NCI-H82 treated with DMSO at 0.1 percent for 48 hours (cell line): ENCODE measurements around the gene ZFP91.
"Not testable (repeated sequence)": the region's sequence is repeated elsewhere in the genome, so short reads cannot be mapped to it uniquely, and the experiment has no call there.

ENCODE experiments used
- DNase-seq: peaks from one replicate; lab custom pipeline; 2025; ENCODE audit not compliant: unreplicated experiment; lab: John Stamatoyannopoulos, UW

Gene ZFP91, protein sequence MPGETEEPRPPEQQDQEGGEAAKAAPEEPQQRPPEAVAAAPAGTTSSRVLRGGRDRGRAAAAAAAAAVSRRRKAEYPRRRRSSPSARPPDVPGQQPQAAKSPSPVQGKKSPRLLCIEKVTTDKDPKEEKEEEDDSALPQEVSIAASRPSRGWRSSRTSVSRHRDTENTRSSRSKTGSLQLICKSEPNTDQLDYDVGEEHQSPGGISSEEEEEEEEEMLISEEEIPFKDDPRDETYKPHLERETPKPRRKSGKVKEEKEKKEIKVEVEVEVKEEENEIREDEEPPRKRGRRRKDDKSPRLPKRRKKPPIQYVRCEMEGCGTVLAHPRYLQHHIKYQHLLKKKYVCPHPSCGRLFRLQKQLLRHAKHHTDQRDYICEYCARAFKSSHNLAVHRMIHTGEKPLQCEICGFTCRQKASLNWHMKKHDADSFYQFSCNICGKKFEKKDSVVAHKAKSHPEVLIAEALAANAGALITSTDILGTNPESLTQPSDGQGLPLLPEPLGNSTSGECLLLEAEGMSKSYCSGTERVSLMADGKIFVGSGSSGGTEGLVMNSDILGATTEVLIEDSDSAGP

DNA sequence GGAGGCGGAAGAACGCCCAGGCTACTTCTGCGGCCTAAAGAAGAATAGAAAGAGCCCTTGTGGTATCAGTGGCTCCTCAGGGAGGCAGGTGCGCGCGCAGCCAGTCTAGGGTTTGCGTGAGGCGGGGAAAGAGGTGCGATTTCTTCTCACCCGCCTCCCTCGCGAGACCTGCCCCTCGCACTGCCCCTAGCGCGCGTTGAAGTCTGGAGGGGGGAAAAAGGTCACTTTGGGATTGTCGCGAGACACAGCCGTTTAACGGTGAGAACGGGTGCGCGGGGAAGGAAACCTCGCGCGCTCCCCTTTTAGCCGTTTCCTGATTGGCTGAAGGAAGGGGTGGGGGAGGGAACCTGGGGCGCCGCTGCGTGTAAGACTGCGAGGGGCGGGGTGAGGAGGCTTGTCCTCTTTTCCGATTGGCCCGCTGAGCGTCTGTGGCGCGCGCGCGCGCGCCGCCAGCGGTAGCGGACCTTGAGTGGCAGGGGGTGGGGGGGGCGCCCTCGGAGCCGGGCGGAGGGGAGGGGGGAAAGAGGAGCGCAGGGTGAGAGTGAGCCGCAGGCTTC, at the start of gene ZFP91:
Gene ZFP91 (plus strand): TSS at position 429 of the 557 bp plus-strand sequence. CDS start 219 bp downstream, outside the sequence.
- peak; percentile 87 for DNase-seq

DNA sequence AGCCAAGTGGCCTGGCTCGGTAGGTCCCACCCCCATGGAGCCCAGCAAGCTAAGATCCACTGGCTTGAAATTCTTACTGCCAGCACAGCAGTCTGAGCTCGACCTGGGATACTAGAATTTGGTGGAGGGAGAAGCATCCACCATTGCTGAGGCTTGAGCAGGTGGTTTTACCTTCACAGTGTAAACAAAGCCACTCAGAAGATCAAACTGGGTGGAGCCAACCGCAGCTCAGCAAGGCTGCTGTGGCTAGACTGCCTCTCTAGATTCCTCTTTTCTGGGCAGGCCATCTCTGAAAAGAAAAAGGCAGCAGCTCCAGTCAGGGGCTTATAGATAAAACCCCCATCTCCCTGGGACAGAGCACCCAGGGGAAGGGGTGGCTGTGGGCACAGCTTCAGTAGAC, 48.6 kb upstream of the ZFP91 start:
- DNase-seq = no peak

GRCh38 chr11:58531865-58532341, 47.0 kb upstream of the ZFP91 start:
- DNase-seq = no peak

- no peak for DNase-seq
Measured at GRCh38 chr11:58546841-58547240, 32.0 kb upstream of the ZFP91 start.

DNA sequence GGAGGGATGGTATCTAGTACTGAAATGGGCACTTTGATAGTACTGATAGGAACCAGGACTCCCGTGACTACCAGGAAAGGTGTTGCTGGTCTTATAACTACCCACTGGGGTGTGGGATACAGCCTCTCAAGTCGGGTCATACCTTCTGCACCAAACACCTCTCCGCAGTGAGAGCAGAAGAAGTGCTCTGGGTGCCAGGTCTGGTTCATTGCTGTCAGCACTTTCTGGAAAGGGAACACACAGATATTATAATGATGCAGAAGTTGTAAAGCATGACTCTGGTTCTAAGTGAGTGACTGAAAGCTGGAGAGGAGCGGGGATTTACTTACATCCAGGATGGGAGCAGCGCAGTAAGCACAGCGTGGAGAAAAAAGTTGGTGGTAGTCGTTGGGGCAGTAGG, 29.2 kb upstream of the ZFP91 start:
- no peak for DNase-seq

DNA sequence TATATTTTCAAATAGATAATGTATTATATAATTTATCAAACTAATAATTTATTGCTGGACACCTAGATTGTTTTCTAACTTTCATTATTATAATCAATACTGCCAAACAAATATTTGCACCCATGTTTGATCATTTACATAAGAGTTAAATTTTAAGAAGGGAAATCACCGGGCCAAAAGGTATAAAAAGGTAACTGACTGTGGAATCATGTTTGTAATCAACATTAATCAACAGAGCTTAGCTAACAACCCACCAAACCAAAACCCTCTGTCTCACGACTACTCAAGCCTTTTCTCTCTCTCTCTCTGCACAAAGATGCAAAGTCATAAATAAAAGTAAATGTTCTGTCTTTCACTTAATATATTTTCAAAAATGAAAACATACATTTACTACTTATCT, 18.0 kb upstream of the ZFP91 start:
- DNase-seq = no peak

- DNase-seq = no peak
Measured at GRCh38 chr11:58561394-58562098, 17.3 kb upstream of the ZFP91 start.

GRCh38 chr11:58562375-58562800, 16.5 kb upstream of the ZFP91 start:
- DNase-seq = no peak

DNA sequence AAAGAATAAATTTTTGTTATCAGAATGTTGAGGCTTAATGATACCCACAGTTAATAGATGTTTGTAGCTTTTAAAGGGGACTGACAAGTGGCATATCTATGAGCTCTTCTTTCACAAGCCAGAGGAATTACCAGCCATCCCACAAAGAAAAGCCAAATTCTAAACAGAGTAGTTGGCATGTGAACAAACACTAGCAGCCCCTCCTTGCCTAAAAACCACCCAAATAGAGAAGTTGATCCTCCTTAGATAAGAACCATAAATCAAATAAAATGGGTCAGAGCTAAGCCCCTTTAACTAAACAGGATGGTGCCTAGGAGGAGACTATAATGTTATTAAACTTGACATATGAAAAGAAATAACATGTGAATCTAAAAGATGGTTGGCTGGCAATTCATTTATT, 14.6 kb upstream of the ZFP91 start:
- no peak for DNase-seq

- peak; percentile 22 for DNase-seq
Measured at GRCh38 chr11:58567889-58568512, 10.9 kb upstream of the ZFP91 start.

DNA sequence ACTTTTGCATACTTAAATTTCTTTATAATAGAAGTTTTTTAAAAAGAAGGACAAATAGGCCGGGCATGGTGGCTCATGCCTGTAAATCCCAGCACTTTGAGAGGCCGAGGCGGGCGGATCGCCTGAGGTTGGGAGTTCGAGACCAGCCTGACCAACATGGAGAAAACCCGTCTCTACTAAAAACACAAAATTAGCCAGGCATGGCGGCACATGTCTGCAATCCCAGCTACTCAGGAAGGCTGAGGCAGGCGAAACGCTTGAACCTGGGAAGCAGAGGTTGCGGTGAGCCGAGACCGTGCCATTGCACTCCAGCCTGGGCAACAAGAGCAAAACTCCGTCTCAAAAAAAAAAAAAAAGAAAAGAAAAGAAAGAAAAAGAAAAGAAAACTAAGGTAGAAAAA, 6.0 kb upstream of the ZFP91 start:
- not testable (repeated sequence) for DNase-seq

- DNase-seq = no peak
Measured at GRCh38 chr11:58573451-58574104, 5.3 kb upstream of the ZFP91 start.

DNA sequence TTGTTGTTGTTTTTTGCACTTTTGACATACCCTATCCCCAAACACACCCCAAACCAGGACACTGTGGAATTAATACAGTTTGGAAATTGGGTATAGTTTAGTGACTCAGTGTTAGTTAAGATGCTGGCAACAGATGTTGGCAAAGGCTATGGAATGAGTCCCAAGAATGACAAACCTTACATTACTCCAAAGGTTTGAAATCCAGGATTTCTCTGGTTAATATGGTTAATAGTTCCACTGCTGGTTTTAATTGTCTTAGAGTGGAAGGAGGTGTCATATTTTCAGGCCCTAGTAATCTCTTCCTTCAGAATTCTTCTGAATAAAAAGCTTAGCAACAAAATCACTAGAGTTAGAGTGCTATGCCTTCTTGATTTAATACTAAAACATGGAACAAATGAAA, 4.0 kb upstream of the ZFP91 start:
- DNase-seq = no peak

GRCh38 chr11:58575377-58576020, 3.4 kb upstream of the ZFP91 start, which contains the start of gene LPXN:
Gene LPXN (minus strand): TSS chr11:58575856. CDS start chr11:58575772, 84 bp downstream.
- DNase-seq = no peak

DNA sequence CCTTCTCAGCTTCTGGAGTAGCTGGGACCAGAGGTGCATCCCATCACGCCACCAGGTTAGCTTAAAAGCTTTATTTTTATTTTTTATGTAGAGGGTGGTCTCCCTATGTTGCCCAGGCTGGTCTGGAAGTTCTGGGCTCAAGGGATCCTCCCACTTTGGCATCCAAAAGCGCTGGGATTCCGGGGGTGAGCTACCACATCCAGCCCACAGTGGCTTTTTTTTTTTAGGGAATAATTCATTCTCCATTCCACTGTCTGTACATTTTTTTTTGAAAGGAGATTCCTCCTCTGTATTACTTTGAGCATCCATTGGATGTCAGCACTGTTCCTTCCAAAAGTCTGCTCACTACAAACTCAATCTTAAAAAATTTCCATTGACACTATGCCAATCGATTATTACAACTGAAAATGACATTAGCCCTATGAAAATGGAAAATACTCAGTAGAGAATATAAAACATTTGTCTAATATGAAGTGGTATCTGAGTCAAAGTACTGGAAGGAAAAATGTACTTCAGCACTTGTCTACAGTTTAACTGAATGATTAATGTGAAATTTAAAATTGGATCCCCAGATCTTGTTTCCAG, 1.9 kb upstream of the ZFP91 start:
- DNase-seq = no peak

- peak; percentile 20 for DNase-seq
Measured at GRCh38 chr11:58577555-58578135, 1.2 kb upstream of the ZFP91 start.

- DNase-seq = peak; percentile 98
Measured at GRCh38 chr11:58578136-58578634, 678 bp upstream of the ZFP91 start.

DNA sequence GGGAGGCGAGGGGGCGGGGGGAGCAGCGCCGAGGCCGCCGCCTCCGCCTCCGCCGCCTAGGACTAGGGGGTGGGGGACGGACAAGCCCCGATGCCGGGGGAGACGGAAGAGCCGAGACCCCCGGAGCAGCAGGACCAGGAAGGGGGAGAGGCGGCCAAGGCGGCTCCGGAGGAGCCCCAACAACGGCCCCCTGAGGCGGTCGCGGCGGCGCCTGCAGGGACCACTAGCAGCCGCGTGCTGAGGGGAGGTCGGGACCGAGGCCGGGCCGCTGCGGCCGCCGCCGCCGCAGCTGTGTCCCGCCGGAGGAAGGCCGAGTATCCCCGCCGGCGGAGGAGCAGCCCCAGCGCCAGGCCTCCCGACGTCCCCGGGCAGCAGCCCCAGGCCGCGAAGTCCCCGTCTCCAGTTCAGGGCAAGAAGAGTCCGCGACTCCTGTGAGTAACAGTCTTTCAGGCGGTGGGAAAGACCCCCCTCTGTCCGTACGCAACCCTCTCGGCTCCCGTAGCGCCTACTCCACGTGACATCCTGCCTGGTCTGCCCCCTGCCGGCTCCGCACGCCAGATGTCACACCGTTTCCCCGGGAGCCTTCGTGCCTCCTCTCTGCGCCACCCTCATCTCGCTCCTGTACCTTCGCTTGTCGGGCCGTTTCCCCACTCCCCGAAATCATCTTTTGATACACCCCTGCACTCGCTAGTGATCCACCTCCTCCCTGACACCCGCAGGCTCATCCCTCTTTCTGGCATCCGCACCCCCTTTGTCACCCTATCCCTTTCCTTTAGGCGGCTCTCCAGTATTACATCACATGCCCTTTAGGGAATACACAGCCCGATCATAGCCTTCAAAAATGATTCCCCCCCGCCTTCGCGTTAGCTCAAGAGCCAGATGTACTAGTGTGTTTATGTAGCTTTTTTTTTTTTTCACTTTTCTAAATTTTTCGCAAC, 598 bp downstream of the ZFP91 start:
- DNase-seq = peak; percentile 42
